ENCODE data around the gene SPA17.

DNA sequence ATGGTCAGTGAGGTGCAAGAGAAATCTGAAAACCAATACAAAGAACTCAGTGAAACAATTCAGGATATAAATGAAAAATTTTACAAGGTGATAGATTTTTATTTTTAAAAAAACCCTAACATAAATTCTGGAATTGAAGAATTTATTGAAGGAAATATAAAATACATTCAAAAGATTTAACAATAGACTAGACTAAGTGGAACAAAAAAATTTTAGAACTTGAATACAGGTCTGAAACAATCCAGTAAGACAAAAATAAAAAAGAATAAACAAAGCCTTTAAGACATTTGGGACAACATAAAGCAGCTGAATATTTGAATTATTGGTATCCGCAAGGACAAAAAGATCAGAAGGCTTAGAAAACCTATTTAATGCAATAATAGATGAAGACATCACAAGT, 8.7 kb downstream of the SPA17 start:
- TF ChIP-seq, protein P1, sequence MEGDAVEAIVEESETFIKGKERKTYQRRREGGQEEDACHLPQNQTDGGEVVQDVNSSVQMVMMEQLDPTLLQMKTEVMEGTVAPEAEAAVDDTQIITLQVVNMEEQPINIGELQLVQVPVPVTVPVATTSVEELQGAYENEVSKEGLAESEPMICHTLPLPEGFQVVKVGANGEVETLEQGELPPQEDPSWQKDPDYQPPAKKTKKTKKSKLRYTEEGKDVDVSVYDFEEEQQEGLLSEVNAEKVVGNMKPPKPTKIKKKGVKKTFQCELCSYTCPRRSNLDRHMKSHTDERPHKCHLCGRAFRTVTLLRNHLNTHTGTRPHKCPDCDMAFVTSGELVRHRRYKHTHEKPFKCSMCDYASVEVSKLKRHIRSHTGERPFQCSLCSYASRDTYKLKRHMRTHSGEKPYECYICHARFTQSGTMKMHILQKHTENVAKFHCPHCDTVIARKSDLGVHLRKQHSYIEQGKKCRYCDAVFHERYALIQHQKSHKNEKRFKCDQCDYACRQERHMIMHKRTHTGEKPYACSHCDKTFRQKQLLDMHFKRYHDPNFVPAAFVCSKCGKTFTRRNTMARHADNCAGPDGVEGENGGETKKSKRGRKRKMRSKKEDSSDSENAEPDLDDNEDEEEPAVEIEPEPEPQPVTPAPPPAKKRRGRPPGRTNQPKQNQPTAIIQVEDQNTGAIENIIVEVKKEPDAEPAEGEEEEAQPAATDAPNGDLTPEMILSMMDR (IDR thresholded peaks at IDR 0.05): no peak
- no peak for TF ChIP-seq POLR2A (IDR thresholded peaks at IDR 0.05)
- no peak for TF ChIP-seq POLR2AphosphoS5 (IDR thresholded peaks at IDR 0.05)
- TF ChIP-seq EP300 (IDR thresholded peaks at IDR 0.05): no peak

Data from sigmoid colon (tissue), 4 donors.